ENCODE measurements around the gene NAT10. TPM values are rescaled to one million over a fixed set of nuclear protein-coding genes. Genes with fewer than 3 reads are reported as not detected.

The NAT10 gene
- total RNA-seq = 100 to 1,000 TPM; 129 to 137 TPM

- intact Hi-C loops (cut with micrococcal nuclease) = loop anchor here (2.0 to 10.0 kb wide), 2 partner anchors 53 to 111 kb away; no protein-coding TSS in a partner anchor
- peaks cover 42% of the 10 kb centered on the region for H3K4me1 Mint-ChIP-seq (ENCODE audit: low read depth)
- no peak for TF ChIP-seq CTCF (IDR thresholded peaks at IDR 0.05)
- H3K4me3 Mint-ChIP-seq = peak within 1 kb of the TSS; percentile 97
- peak; percentile 93 for ATAC-seq
- H3K9me3 Mint-ChIP-seq = no peaks in the 10 kb centered on the region
- peak within 1 kb of the TSS; percentile 97 for H3K27ac Mint-ChIP-seq
- H3K36me3 Mint-ChIP-seq (ENCODE audit: low read depth) = peaks cover 47% of the 10 kb centered on the region
- ChIA-PET CTCF (interaction anchor here (0.6 to 2.7 kb wide), 5 partner anchors 20 to 324 kb away, joined by 3 to 11 read pairs (median 3); no protein-coding TSS in a partner anchor), POLR2A (interaction anchor here (0.6 to 3.3 kb wide), 20 partner anchors 10 to 253 kb away, joined by 3 to 13 read pairs (median 3); partner anchors contain the start of genes ABTB2 and CAPRIN1)
- H3K27me3 Mint-ChIP-seq = no peaks in the 10 kb centered on the region
- peak; percentile 98 for DNase-seq
Measured at GRCh38 chr11:34105079-34105956, at the start of gene NAT10. Gene NAT10 (plus strand): TSS chr11:34105629. CDS start chr11:34108226, 2,597 bp downstream.

- Mint-ChIP-seq H3K27ac (no peak overlapping the region), H3K27me3 (no peaks in the 10 kb centered on the region), H3K36me3 (ENCODE audit: low read depth) (peaks cover 52% of the 10 kb centered on the region), H3K4me3 (peak overlapping the region; percentile 8), H3K4me1 (ENCODE audit: low read depth) (peaks cover 38% of the 10 kb centered on the region), H3K9me3 (no peaks in the 10 kb centered on the region)
- intact Hi-C loops (cut with micrococcal nuclease) = no loop called here
- ChIA-PET CTCF (interaction anchor here (1.0 to 1.4 kb wide), 3 partner anchors 9 to 60 kb away, joined by 3 read pairs; no protein-coding TSS in a partner anchor), POLR2A (interaction anchor here (0.7 to 3.3 kb wide), 4 partner anchors 11 to 80 kb away, joined by 3 to 17 read pairs (median 4); no protein-coding TSS in a partner anchor)
- ATAC-seq (no peak), DNase-seq (no peak)
- no peak for TF ChIP-seq CTCF (IDR thresholded peaks at IDR 0.05)
Measured at GRCh38 chr11:34056672-34057071, 48.8 kb upstream of the NAT10 start.

GRCh38 chr11:34063061-34063795, 42.2 kb upstream of the NAT10 start:
- ChIA-PET POLR2A (interaction anchor here (0.5 to 1.5 kb wide), 3 partner anchors 10 to 42 kb away, joined by 3 to 5 read pairs (median 3); partner anchors contain the start of gene NAT10), CTCF (interaction anchor here (1.1 to 1.9 kb wide), 2 partner anchors 66 to 450 kb away, joined by 3 to 6 read pairs; no protein-coding TSS in a partner anchor)
- intact Hi-C loops (cut with micrococcal nuclease) = no loop called here
- ATAC-seq (no peak), DNase-seq (no peak)
- Mint-ChIP-seq H3K36me3 (ENCODE audit: low read depth) (peaks cover 49% of the 10 kb centered on the region), H3K4me1 (ENCODE audit: low read depth) (peaks cover 66% of the 10 kb centered on the region), H3K4me3 (no peak overlapping the region), H3K9me3 (no peaks in the 10 kb centered on the region), H3K27me3 (no peaks in the 10 kb centered on the region), H3K27ac (peak overlapping the region; percentile 46)
- no peak for TF ChIP-seq CTCF (IDR thresholded peaks at IDR 0.05)

GRCh38 chr11:34064291-34064690, 41.1 kb upstream of the NAT10 start:
- DNase-seq (no peak), ATAC-seq (no peak)
- H3K27me3 Mint-ChIP-seq = no peaks in the 10 kb centered on the region
- H3K4me1 Mint-ChIP-seq (ENCODE audit: low read depth) = peaks cover 60% of the 10 kb centered on the region
- H3K36me3 Mint-ChIP-seq (ENCODE audit: low read depth) = peaks cover 42% of the 10 kb centered on the region
- TF ChIP-seq CTCF (IDR thresholded peaks at IDR 0.05) = no peak
- ChIA-PET CTCF (interaction anchor here (0.7 to 1.9 kb wide), 5 partner anchors 10 to 448 kb away, joined by 3 to 6 read pairs (median 3); no protein-coding TSS in a partner anchor), POLR2A (interaction anchor here (0.6 to 1.5 kb wide), 6 partner anchors 9 to 198 kb away, joined by 3 to 5 read pairs (median 3); partner anchors contain the start of gene NAT10)
- no peaks in the 10 kb centered on the region for H3K9me3 Mint-ChIP-seq
- peak overlapping the region; percentile 34 for H3K27ac Mint-ChIP-seq
- H3K4me3 Mint-ChIP-seq = no peak overlapping the region
- intact Hi-C loops (cut with micrococcal nuclease) = no loop called here
